ENCODE results near the gene LAMB3.

LAMB3 gene

DNA sequence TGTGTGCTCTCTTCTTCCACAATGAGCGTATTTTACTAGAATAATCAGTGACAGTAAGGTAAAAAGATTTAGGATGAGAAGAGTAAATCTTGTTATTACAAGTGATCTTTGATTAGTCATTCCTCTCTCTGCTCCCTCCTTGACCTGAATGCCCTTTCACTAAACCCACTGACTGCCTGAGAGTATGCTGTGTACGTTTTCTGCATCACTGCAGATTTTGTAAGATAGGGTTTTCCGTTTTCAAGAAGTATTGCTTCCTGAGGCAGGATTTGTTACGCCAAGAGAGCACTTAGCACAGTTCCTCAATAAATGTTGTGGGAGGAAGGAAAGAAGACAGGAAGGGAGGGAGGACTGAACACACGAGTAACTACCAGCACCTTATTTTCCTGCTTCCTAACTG, 7.7 kb upstream of the LAMB3 start:
- DNase-seq = peak; percentile 36

DNA sequence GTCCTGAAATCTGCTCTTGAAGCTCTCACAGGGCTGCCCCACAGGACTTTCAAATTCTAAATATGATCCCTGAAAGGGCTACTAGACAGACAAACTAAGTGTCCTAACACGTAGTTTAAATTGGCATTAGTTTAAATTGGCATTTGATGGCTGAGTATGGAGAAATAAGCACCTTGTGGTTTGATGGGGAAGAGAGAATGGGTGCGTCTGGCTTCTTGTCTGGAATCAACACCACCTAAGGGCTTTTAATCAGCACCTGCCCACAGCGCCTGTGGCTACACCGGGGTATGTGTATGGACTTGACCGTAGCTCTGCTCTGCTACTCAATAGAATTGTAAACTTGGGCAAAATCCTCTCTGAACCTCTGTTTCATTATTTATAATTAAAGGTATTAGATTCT, 5.7 kb upstream of the LAMB3 start:
- DNase-seq = no peak

DNA sequence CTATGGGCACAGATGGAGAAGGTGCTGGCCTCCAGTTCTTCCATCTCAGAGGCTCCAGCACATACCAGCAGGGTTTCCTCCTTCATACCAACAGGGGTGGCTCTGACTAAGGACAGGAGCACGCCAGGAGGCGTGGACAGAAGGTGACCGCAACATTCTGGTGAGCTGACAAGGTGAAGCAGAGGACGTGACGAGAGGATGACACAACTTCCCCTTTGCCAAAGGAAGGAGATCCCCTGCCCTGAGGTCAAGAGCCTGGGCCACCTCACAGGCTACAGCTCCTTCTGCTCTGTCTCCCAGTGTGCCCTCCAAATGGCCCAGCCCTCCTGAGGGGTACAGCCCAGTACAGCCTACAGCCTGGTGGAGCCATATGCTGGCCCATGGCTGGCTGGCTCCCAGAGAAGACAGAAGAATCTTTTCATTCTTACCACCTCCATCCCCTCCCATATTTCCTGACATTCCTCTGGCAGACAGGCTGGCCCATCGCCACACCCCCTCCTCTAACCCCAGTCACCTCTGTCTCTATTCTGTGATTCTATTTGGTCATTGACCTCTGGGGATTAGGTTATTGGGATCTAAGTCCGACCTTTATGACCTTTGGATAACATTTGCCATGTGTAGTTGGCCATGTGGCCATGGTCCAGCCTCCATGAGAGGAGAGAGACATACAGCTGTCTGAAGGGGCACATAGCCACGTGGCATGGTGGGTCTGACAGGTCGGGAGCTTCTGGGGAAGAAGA, 5.1 kb upstream of the LAMB3 start:
- no peak for DNase-seq

DNA sequence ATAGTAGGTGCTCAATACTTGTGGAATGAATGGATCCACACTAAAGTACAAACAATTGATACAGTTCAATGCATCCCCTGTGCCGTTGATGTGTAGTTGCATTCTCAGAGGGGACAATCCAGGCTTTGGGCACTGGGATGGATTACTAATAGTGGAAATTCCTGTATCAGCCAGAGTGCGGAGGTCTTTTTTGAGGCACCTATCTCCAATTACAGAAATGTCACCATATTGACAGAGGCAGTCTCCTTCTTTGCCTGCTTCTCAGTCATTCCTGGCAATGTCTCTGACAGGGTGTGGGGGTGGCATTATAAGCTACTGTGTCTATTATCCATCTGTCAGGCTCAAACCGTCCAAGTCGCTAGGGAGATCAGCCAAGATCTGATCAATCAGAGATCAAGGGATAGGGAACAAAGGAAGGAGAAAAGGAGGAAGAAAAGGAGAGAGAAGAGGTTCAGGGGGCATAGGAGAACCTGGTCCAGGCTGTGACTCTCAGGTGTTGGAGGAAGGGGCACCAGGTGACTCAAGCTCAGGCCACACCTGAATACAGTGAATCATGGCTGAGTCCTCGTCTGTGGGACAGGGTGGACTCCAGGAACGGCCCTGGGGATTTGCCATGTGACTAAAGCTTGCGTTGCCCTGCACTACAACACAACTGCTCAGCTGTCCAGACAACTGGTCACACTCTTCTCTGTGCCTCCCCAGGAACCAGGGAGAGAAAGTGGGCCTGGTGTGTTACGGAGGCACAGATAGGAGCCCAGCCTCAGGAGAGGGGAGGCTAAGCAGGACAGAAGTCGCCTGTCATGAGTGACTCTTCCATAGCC, 3.4 kb upstream of the LAMB3 start:
- DNase-seq = peak; percentile 68

DNA sequence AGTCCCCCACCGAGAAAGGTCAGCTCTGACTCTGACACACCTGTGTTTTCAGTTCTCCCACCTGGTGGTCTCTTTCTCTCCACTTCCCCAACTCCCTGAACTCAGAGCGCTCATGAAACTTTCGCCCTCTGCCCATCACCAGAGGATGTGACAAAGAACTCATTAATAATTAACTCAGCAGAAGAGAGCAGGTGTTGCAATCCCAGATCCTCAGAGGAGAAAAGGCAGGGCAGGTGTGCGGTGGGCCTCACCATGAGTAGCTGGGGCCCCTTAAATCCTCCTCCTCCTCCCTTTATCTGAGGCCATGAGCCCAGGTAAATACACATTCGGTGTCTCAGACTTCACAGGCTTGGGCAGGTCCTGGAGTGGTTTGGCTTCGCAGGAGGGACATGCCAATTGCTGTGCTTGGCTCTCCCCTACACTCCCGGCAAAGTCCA, 1.7 kb upstream of the LAMB3 start:
- DNase-seq = peak; percentile 98

DNA sequence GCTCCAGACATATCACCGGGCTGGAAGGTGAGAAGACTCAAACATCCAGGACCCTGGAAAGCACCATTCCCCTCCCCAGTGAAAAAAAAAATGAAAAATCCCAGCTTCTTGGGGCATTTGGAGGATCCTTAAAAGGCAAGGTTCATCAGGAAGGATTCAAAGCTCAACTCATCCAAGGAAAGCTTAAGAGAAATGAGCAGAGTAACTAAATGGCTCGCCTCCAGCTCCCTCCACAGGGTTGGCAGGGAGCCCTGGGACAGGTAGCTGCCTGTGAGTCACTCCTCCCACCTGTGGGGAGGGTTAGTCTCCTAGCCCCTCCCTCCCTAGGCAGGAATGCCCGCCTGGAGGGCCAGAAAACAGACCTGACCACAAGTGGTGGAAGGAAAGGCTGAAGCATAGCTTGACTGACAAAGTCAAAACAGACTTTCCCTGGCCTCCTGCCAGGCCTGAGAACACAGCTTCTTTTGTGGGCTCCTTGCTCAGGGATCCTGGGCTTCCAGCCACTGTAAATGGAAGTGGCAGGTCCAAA, 712 bp upstream of the LAMB3 start:
- peak; percentile 99 for DNase-seq

DNA sequence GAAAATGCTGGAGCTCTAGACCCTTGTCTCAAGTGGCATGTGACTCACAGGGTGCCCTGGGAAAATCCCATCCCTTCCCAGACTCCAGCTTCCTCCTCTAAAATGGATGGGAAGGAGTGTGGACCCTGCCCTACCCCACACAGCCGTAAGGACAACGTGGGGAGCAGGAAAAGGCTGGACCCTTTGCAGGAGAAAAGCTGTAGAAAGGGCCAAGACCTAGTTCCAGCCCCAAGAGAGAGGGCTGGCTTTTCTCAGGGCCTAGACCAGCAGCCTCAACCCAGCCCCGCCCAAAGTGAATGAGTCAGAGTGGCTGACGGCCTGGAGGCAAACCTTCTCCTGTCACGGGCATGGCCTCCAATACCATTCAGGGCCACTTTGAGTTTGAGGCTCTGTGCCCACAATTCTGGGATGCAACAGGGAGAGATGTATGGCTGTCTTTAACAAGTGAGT, 1.1 kb downstream of the LAMB3 start:
- DNase-seq = peak; percentile 92

DNA sequence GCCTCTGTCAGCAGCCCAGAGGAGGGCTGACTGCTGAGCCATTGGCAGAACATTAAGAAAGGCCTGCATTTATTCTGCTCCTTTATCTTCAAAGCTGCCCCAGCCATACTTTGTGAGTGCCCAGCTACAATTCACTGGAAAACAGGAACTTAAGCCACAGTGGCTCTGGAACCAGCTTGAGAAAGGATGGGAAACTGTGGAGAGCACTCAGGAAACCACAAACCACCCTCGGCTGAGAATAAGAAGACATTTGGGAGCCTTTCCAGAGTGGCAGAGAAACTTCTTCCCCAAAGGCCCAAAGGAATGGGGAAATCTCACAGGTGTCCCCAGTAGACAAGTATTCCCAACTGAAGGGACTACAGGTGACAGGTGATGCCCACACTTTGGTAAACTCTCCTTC, 1.8 kb downstream of the LAMB3 start:
- DNase-seq = no peak

DNA sequence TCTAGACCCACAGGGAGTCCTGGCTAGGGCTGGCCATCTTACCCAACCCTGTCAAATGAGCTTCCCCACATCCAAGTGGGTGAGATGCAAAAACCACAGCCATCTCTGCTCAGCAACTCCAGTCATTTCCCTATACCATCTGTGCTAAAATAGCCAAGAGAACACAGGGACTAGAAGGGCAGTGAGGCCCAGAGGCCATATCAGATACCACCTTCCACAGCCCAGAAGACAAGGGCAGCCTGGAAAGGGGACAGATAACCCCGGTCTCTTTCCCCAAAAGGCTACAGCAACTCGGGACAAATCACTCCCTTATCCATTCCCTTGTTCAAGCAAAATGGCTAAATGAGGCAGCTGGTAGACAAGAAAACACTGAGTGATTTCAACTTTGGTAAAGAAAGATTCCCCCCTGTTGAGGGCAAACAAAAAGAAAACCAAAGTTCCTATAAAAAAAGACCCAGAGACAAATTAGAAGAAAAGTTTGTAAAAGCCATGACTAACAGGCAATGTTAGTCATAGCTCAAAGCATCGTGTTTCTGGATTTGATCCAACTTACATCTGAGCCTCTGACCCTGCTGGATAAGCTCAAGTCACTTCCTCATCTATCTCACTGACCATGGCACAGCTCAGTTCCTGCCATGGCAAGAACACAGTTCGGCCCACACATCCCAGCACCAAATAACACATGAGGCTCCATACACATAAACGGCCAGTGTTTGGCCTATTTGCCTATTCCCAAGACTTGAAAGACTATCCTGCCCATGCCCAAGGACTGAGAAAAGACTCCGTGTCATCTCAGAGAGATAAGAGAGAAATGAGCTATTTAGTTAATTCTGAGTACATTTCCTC, 3.1 kb downstream of the LAMB3 start:
- peak; percentile 84 for DNase-seq

DNA sequence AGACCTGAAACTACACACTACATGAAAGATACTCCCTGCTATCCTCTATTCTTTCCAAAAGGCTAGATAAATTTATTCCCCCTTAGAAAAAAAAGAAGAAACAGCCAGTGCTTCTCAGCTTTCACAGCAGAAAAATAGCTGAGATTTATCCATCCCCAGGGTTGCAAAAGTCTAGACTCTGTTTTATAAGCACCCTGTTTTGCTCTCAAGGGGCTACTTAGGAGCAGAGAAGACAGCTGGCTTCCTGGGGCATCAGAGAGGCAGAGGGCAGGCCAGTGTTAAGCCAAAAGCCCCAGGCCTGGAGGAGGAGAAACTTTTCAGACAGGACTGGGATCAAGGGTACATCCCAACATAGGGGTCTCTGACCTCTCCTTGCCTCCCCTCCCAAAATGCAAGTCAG, 3.9 kb downstream of the LAMB3 start:
- DNase-seq = no peak

DNA sequence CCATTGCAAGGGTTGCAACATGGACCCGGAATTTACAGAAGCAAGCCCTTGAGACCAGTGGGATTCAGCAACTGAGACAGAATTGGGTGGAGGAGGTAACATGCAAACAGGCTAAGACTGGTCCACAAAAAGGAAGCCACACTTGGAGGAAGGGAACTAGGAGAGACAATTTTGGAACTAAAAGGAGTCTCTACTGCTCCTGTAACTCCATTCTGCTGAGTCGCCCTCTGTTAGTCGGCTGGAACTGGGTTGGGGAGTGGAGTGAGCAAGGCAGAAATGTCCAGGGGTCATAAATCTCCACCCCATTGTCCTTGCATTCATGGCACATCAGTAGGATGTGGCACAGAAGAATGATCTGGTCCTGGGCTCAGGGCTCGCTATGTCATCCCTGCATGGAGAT, 5.1 kb downstream of the LAMB3 start:
- DNase-seq = no peak

DNA sequence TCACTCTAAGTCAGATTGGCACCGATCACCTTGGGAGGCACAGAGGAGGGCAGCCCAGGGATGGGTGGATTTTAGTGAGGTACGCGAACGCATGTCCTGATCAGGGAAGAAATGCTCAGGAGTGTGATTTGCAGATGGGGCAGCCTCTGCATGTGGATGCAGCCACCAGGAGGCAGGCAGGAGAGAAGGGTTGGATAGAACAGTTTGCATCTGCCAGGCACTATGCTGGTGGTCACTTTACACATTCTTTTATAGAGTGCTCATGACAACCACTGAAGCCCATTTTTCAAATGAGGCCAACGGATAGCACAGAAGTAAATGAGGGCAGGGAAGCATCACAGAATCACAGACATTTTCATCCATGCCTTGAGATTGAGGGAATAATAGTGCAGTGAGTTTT, 5.7 kb downstream of the LAMB3 start:
- peak; percentile 22 for DNase-seq

DNA sequence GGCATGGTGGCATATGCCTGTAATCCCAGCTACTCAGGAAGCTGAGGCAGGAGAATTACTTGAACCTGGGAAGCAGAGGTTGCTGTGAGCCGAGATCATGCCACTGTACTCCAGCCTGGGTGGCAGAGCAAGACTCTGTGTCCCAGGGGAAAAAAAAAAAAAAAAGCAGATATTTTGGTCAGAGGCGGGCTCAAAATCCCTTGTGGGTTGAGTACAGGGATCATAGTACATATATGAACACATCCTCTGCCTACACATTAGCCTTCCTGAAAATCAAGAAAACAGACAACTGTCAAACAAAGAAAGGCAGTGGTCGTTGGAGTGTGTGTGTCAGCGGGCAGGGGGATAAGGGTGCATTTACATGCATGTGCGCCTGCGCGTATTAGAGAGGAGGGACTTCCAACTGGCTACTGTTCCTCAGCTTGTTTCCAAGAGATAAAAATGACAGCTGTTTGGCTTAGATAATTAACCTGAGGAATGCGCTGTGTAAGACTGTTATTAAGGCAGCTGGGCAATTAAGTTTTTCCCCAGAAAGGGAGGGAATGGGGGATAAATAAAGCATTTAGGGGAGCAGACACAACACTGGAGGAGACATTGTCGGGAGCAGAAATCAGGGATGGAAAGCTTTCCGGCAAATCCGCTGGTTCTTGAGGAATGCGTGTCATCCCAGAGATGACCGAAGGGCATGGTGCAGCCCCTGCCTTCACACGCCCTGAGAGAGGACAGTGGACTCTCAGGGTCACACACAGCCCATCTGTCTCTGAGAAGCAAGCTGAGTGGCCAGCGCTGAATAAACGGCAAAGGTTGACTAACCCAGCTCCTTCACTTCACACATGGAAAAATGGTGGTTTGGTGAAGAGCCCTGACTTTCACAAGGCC, 6.4 kb downstream of the LAMB3 start:
- no peak for DNase-seq

DNA sequence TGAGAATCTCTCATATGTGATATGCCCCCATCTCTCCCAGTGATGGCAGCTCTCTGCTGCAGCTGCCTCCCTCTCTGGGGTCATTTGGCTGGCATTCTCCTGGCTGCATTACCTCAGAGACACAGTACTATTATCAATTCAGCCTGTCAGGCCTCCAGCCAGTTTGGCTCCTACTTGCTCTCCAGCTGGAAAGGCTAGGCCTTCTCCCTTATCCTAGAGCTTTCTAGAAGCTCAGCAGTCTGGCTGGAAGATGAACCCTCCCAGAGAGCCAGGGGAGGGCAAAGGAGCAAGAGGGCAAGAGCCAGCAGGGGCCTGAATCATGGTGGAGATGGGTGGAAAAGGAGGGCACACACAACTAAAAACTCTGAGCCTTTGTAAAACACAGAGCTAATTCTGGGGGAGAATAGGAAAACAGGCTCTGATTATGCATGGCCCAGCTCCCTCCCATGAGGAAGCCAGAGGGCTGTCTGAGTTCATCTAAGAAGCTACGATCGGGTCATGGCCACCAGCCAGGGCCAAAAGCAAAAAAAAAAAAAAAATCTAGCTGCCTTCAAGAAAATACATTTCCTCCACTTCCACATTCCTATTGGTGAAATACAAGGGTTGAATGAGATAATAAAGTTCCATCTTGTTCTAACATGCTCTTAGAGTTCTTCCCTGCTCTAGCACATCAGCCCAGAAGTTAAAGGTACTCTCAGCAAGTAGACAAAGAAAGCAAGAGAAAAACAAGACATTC, 8.8 kb downstream of the LAMB3 start:
- no peak for DNase-seq

DNA sequence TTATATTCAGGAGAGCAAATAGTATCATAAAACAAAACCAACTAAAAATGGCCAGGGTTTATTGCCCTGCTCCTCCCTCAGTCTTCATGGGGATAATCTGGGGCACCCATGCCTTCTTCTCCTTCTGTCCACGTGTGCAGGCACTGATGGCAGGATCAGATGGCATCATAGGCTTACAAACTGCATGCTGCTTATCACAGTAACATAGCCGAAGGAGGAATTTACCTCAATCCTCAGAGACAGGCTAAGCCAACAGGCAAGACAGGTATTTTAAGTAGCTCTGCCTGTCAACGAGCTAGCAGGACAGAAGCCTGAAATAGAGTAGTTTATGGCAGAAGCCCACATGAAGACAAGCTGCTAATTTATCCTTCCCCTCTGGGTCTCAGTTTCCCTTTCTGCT, 9.4 kb downstream of the LAMB3 start:
- no peak for DNase-seq

DNA sequence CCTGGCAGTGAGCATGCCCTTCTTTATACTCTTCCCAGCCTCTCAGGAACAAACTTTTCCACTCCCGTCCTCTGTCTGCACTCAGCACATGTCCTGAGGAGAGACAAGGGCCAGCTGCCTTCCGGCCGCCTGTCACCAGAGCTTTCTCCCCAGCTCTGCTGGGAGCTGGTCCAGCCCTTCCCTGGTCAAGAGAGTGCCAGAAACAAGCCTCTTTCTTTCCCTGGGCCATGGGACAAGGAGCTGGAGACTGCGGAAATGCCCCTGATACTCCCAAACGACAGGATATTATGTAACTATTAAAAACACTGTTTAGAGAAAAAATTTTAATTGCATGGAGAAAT, 10.4 kb downstream of the LAMB3 start:
- DNase-seq = no peak

DNA sequence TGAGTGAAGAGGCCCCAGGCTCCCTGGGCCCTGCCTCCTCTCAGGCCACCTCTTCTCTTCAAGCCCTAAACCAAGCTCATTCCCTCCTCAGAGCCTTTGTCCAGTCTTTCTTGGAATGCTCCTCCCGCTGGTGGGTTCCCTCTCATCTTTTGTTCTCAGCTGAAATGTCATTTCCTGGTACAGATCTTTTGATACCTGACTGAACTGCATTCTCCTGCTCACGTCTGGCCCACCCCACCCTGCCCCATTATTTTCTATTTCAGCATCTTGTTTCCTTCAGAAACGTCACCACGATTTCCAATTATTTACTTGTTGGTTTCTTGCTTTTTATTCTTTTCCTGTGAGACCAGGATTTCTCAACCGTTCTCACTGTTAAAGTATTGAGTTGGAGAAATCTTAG, 16.4 kb downstream of the LAMB3 start:
- DNase-seq = no peak

DNA sequence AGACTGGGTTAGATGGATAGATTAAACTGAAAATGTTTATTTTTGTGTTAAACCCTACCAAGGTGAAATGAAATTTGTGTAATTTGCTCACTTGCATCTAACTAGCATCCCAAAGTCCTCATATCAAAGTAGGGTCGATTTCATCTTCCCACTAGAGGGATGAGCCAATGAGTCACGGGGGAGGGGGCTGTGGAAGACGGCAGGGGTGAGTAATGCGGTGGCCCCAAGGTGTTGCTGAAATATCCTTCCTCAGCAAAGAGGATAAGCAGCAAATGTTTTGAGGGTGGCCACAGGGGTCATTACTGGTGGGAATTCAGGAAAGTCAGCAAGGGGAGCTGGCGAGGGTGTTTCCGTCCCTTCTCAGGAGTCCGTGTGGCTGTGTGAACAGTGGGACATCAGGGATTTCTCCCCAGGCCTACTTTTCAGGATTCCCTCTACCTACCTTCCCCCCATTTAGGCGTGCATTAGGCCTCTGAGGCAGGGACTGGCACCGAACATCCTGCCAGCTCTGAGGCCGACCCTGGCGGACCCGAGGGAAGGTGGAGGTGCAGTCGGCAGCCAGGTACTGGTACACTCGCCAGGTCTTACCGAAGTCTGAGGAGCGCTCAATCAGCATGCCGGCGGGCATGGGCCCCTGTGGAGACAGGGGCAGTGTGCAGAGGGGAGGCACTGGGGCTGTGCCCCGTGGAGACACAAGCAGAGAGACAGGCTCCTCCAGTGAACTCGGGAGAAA, 18.1 kb downstream of the LAMB3 start:
- no peak for DNase-seq

DNA sequence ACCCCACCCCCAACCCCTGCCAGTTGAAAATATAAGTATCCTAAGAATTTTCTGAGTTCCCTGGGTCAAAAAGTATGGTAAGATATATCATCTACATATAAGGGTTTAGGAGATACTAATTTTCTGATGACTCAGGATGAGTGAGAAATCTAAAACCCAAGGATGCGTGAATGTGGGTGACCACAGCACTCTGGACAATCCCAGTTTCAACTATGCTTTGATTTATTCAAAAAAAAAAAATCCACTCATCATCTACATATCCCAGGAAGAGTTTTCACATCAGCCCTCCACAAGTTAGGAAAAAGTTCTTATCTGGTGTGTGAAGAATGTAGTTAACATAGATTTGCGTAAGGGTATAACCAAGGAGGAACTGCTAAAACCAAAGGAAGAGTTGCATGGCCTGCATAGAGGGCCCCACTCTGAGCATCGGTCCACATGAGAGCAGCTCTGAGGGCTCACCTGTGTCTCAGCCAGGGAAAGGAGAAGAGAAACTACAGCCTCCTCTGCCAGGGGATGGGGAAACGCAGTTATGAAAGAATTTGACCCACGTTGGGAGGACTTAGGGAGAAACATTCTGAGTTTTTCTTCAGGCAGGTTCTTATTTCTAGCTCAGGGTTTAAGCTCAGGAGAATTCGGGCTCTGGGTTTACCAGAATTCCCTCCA, 18.8 kb downstream of the LAMB3 start:
- no peak for DNase-seq
